Measurements from ENCODE around the gene CEP164.

Gene CEP164

GRCh38 chr11:117426297-117426685 lies 98.6 kb downstream of the CEP164 start:
- no peak overlapping the region for H3K27ac ChIP-seq (ENCODE audit: low read depth, low read length)
- H3K4me1 ChIP-seq (ENCODE audit: insufficient read depth, low read length) = no peaks in the 10 kb centered on the region
- H3K9me3 ChIP-seq (ENCODE audit: low read length) = no peaks in the 10 kb centered on the region
- H3K27me3 ChIP-seq (ENCODE audit: control insufficient read depth in 1 of 2, insufficient read depth in 2 of 2, low read length in 2 of 2) = no peaks in the 10 kb centered on the region
- H3K36me3 ChIP-seq (ENCODE audit: insufficient read depth, low read length) = peaks cover 6% of the 10 kb centered on the region
- no peak overlapping the region for H3K9ac ChIP-seq (ENCODE audit: low read length)
- H3K4me3 ChIP-seq (ENCODE audit: low read depth in 1 of 2, low read length in 2 of 2) = no peak overlapping the region

GRCh38 chr11:117426941-117427340 lies 99.3 kb downstream of the CEP164 start:
- Histone ChIP-seq H3K27ac (ENCODE audit: low read depth, low read length) (no peak overlapping the region), H3K9ac (ENCODE audit: low read length) (no peak overlapping the region), H3K4me1 (ENCODE audit: insufficient read depth, low read length) (no peaks in the 10 kb centered on the region), H3K9me3 (ENCODE audit: low read length) (no peaks in the 10 kb centered on the region), H3K36me3 (ENCODE audit: insufficient read depth, low read length) (peaks cover 6% of the 10 kb centered on the region), H3K4me3 (ENCODE audit: low read depth in 1 of 2, low read length in 2 of 2) (no peak overlapping the region), H3K27me3 (ENCODE audit: control insufficient read depth in 1 of 2, insufficient read depth in 2 of 2, low read length in 2 of 2) (no peaks in the 10 kb centered on the region)

- Histone ChIP-seq H3K4me3 (ENCODE audit: low read depth in 1 of 2, low read length in 2 of 2) (no peak overlapping the region), H3K9me3 (ENCODE audit: low read length) (no peaks in the 10 kb centered on the region), H3K36me3 (ENCODE audit: insufficient read depth, low read length) (peaks cover 6% of the 10 kb centered on the region), H3K4me1 (ENCODE audit: insufficient read depth, low read length) (no peaks in the 10 kb centered on the region), H3K27ac (ENCODE audit: low read depth, low read length) (no peak overlapping the region), H3K27me3 (ENCODE audit: control insufficient read depth in 1 of 2, insufficient read depth in 2 of 2, low read length in 2 of 2) (no peaks in the 10 kb centered on the region), H3K9ac (ENCODE audit: low read length) (no peak overlapping the region)
Measured at GRCh38 chr11:117427356-117427874, 99.8 kb downstream of the CEP164 start.

GRCh38 chr11:117428186-117428855 lies 100.7 kb downstream of the CEP164 start:
- H3K9me3 ChIP-seq (ENCODE audit: low read length) = no peaks in the 10 kb centered on the region
- H3K4me3 ChIP-seq (ENCODE audit: low read depth in 1 of 2, low read length in 2 of 2) = no peak overlapping the region

GRCh38 chr11:117428856-117429229 lies 101.2 kb downstream of the CEP164 start:
- H3K9me3 ChIP-seq (ENCODE audit: low read length) = no peaks in the 10 kb centered on the region
- H3K4me1 ChIP-seq (ENCODE audit: insufficient read depth, low read length) = no peaks in the 10 kb centered on the region
- no peak overlapping the region for H3K4me3 ChIP-seq (ENCODE audit: low read depth in 1 of 2, low read length in 2 of 2)
- no peak overlapping the region for H3K27ac ChIP-seq (ENCODE audit: low read depth, low read length)
- peaks cover 6% of the 10 kb centered on the region for H3K36me3 ChIP-seq (ENCODE audit: insufficient read depth, low read length)
- H3K9ac ChIP-seq (ENCODE audit: low read length) = no peak overlapping the region
- H3K27me3 ChIP-seq (ENCODE audit: control insufficient read depth in 1 of 2, insufficient read depth in 2 of 2, low read length in 2 of 2) = no peaks in the 10 kb centered on the region

More at GRCh38 chr11:117428186-117428855, 100.7 kb downstream of the CEP164 start:
- Histone ChIP-seq H3K36me3 (ENCODE audit: insufficient read depth, low read length) (peaks cover 6% of the 10 kb centered on the region), H3K9ac (ENCODE audit: low read length) (no peak overlapping the region), H3K27me3 (ENCODE audit: control insufficient read depth in 1 of 2, insufficient read depth in 2 of 2, low read length in 2 of 2) (no peaks in the 10 kb centered on the region), H3K4me1 (ENCODE audit: insufficient read depth, low read length) (no peaks in the 10 kb centered on the region), H3K27ac (ENCODE audit: low read depth, low read length) (no peak overlapping the region)

GRCh38 chr11:117430293-117430955 lies 102.8 kb downstream of the CEP164 start:
- Histone ChIP-seq H3K27ac (ENCODE audit: low read depth, low read length) (no peak overlapping the region), H3K27me3 (ENCODE audit: control insufficient read depth in 1 of 2, insufficient read depth in 2 of 2, low read length in 2 of 2) (no peaks in the 10 kb centered on the region), H3K36me3 (ENCODE audit: insufficient read depth, low read length) (peaks cover 6% of the 10 kb centered on the region), H3K9ac (ENCODE audit: low read length) (no peak overlapping the region), H3K9me3 (ENCODE audit: low read length) (no peaks in the 10 kb centered on the region), H3K4me1 (ENCODE audit: insufficient read depth, low read length) (no peaks in the 10 kb centered on the region), H3K4me3 (ENCODE audit: low read depth in 1 of 2, low read length in 2 of 2) (no peak overlapping the region)

GRCh38 chr11:117431436-117431835 lies 103.8 kb downstream of the CEP164 start:
- no peak overlapping the region for H3K4me3 ChIP-seq (ENCODE audit: low read depth in 1 of 2, low read length in 2 of 2)
- H3K9ac ChIP-seq (ENCODE audit: low read length) = no peak overlapping the region
- peaks cover 6% of the 10 kb centered on the region for H3K36me3 ChIP-seq (ENCODE audit: insufficient read depth, low read length)
- no peak overlapping the region for H3K27ac ChIP-seq (ENCODE audit: low read depth, low read length)
- no peaks in the 10 kb centered on the region for H3K4me1 ChIP-seq (ENCODE audit: insufficient read depth, low read length)
- H3K27me3 ChIP-seq (ENCODE audit: control insufficient read depth in 1 of 2, insufficient read depth in 2 of 2, low read length in 2 of 2) = no peaks in the 10 kb centered on the region
- H3K9me3 ChIP-seq (ENCODE audit: low read length) = no peaks in the 10 kb centered on the region

GRCh38 chr11:117433717-117434116 lies 106.1 kb downstream of the CEP164 start:
- Histone ChIP-seq H3K27me3 (ENCODE audit: control insufficient read depth in 1 of 2, insufficient read depth in 2 of 2, low read length in 2 of 2) (no peaks in the 10 kb centered on the region), H3K4me3 (ENCODE audit: low read depth in 1 of 2, low read length in 2 of 2) (no peak overlapping the region), H3K4me1 (ENCODE audit: insufficient read depth, low read length) (no peaks in the 10 kb centered on the region), H3K9ac (ENCODE audit: low read length) (no peak overlapping the region), H3K36me3 (ENCODE audit: insufficient read depth, low read length) (peaks cover 6% of the 10 kb centered on the region), H3K27ac (ENCODE audit: low read depth, low read length) (no peak overlapping the region), H3K9me3 (ENCODE audit: low read length) (no peaks in the 10 kb centered on the region)

- no peaks in the 10 kb centered on the region for H3K4me1 ChIP-seq (ENCODE audit: insufficient read depth, low read length)
- H3K9ac ChIP-seq (ENCODE audit: low read length) = no peak overlapping the region
- no peak overlapping the region for H3K27ac ChIP-seq (ENCODE audit: low read depth, low read length)
- no peaks in the 10 kb centered on the region for H3K9me3 ChIP-seq (ENCODE audit: low read length)
- H3K36me3 ChIP-seq (ENCODE audit: insufficient read depth, low read length) = peaks cover 6% of the 10 kb centered on the region
- H3K4me3 ChIP-seq (ENCODE audit: low read depth in 1 of 2, low read length in 2 of 2) = no peak overlapping the region
- H3K27me3 ChIP-seq (ENCODE audit: control insufficient read depth in 1 of 2, insufficient read depth in 2 of 2, low read length in 2 of 2) = no peaks in the 10 kb centered on the region
Measured at GRCh38 chr11:117434481-117434880, 106.8 kb downstream of the CEP164 start.

- no peaks in the 10 kb centered on the region for H3K4me1 ChIP-seq (ENCODE audit: insufficient read depth, low read length)
- H3K27ac ChIP-seq (ENCODE audit: low read depth, low read length) = no peak overlapping the region
- no peaks in the 10 kb centered on the region for H3K9me3 ChIP-seq (ENCODE audit: low read length)
- no peak overlapping the region for H3K9ac ChIP-seq (ENCODE audit: low read length)
- no peaks in the 10 kb centered on the region for H3K27me3 ChIP-seq (ENCODE audit: control insufficient read depth in 1 of 2, insufficient read depth in 2 of 2, low read length in 2 of 2)
- peaks cover 6% of the 10 kb centered on the region for H3K36me3 ChIP-seq (ENCODE audit: insufficient read depth, low read length)
- no peak overlapping the region for H3K4me3 ChIP-seq (ENCODE audit: low read depth in 1 of 2, low read length in 2 of 2)
Measured at GRCh38 chr11:117435326-117435725, 107.7 kb downstream of the CEP164 start.

- no peak overlapping the region for H3K4me3 ChIP-seq (ENCODE audit: low read depth in 1 of 2, low read length in 2 of 2)
Measured at GRCh38 chr11:117437041-117437790, 109.6 kb downstream of the CEP164 start.

More at GRCh38 chr11:117437041-117437790, 109.6 kb downstream of the CEP164 start:
- H3K36me3 ChIP-seq (ENCODE audit: insufficient read depth, low read length) = no peaks in the 10 kb centered on the region
- no peaks in the 10 kb centered on the region for H3K4me1 ChIP-seq (ENCODE audit: insufficient read depth, low read length)
- no peaks in the 10 kb centered on the region for H3K9me3 ChIP-seq (ENCODE audit: low read length)
- no peak overlapping the region for H3K9ac ChIP-seq (ENCODE audit: low read length)
- no peaks in the 10 kb centered on the region for H3K27me3 ChIP-seq (ENCODE audit: control insufficient read depth in 1 of 2, insufficient read depth in 2 of 2, low read length in 2 of 2)
- H3K27ac ChIP-seq (ENCODE audit: low read depth, low read length) = no peak overlapping the region
